ENCODE results near the gene NTNG1.

The NTNG1 gene

GRCh38 chr1:107344836-107345235, 204.0 kb downstream of the NTNG1 start:
- TF ChIP-seq POLR2A (IDR thresholded peaks at IDR 0.05; ENCODE audit: low read depth, low read length) (no peak), POLR2AphosphoS5 (IDR thresholded peaks at IDR 0.05; ENCODE audit: low read depth, low read length) (no peak), TAF1 (IDR thresholded peaks at IDR 0.05; ENCODE audit: borderline replicate concordance, low read depth, low read length) (no peak)
- no peak for FAIRE-seq
- DNase-seq (ENCODE audit: insufficient read length), result no peak

GRCh38 chr1:107352850-107353249, 212.0 kb downstream of the NTNG1 start:
- DNase-seq (ENCODE audit: insufficient read length), result no peak
- TF ChIP-seq POLR2AphosphoS5 (IDR thresholded peaks at IDR 0.05; ENCODE audit: low read depth, low read length), result no peak
- no peak for TF ChIP-seq POLR2A (IDR thresholded peaks at IDR 0.05; ENCODE audit: low read depth, low read length)
- TF ChIP-seq TAF1 (IDR thresholded peaks at IDR 0.05; ENCODE audit: borderline replicate concordance, low read depth, low read length), result no peak
- FAIRE-seq, result no peak

GRCh38 chr1:107357376-107357775, 216.5 kb downstream of the NTNG1 start:
- FAIRE-seq (no peak), DNase-seq (ENCODE audit: insufficient read length) (no peak)
- no peak for TF ChIP-seq POLR2AphosphoS5 (IDR thresholded peaks at IDR 0.05; ENCODE audit: low read depth, low read length)
- TF ChIP-seq TAF1 (IDR thresholded peaks at IDR 0.05; ENCODE audit: borderline replicate concordance, low read depth, low read length), result no peak
- no peak for TF ChIP-seq POLR2A (IDR thresholded peaks at IDR 0.05; ENCODE audit: low read depth, low read length)

- FAIRE-seq (peak; percentile 58), DNase-seq (ENCODE audit: insufficient read length) (no peak)
- TF ChIP-seq POLR2AphosphoS5 (IDR thresholded peaks at IDR 0.05; ENCODE audit: low read depth, low read length), result no peak
- no peak for TF ChIP-seq TAF1 (IDR thresholded peaks at IDR 0.05; ENCODE audit: borderline replicate concordance, low read depth, low read length)
- no peak for TF ChIP-seq POLR2A (IDR thresholded peaks at IDR 0.05; ENCODE audit: low read depth, low read length)
These were observed 217.9 kb downstream of the NTNG1 start for GRCh38 chr1:107358619-107359327.

- FAIRE-seq (peak; percentile 27), DNase-seq (ENCODE audit: insufficient read length) (no peak)
- TF ChIP-seq POLR2A (IDR thresholded peaks at IDR 0.05; ENCODE audit: low read depth, low read length) (no peak), TAF1 (IDR thresholded peaks at IDR 0.05; ENCODE audit: borderline replicate concordance, low read depth, low read length) (no peak), POLR2AphosphoS5 (IDR thresholded peaks at IDR 0.05; ENCODE audit: low read depth, low read length) (no peak)
These were observed 218.8 kb downstream of the NTNG1 start for GRCh38 chr1:107359472-107360241.

GRCh38 chr1:107362468-107363140, 221.8 kb downstream of the NTNG1 start:
- DNase-seq (ENCODE audit: insufficient read length), result no peak
- FAIRE-seq, result peak; percentile 44
- no peak for TF ChIP-seq TAF1 (IDR thresholded peaks at IDR 0.05; ENCODE audit: borderline replicate concordance, low read depth, low read length)

GRCh38 chr1:107363154-107363553, 222.3 kb downstream of the NTNG1 start:
- no peak for FAIRE-seq
- TF ChIP-seq POLR2A (IDR thresholded peaks at IDR 0.05; ENCODE audit: low read depth, low read length), result no peak
- TF ChIP-seq TAF1 (IDR thresholded peaks at IDR 0.05; ENCODE audit: borderline replicate concordance, low read depth, low read length), result no peak
- no peak for TF ChIP-seq POLR2AphosphoS5 (IDR thresholded peaks at IDR 0.05; ENCODE audit: low read depth, low read length)
- no peak for DNase-seq (ENCODE audit: insufficient read length)

- TF ChIP-seq TAF1 (IDR thresholded peaks at IDR 0.05; ENCODE audit: borderline replicate concordance, low read depth, low read length), result no peak
- TF ChIP-seq POLR2AphosphoS5 (IDR thresholded peaks at IDR 0.05; ENCODE audit: low read depth, low read length), result no peak
- TF ChIP-seq POLR2A (IDR thresholded peaks at IDR 0.05; ENCODE audit: low read depth, low read length), result no peak
- no peak for FAIRE-seq
- DNase-seq (ENCODE audit: insufficient read length), result no peak
These were observed 224.8 kb downstream of the NTNG1 start for GRCh38 chr1:107365527-107366240.

GRCh38 chr1:107378426-107378825, 237.6 kb downstream of the NTNG1 start:
- TF ChIP-seq POLR2A (IDR thresholded peaks at IDR 0.05; ENCODE audit: low read depth, low read length), result no peak
- TF ChIP-seq TAF1 (IDR thresholded peaks at IDR 0.05; ENCODE audit: borderline replicate concordance, low read depth, low read length), result no peak
- no peak for TF ChIP-seq POLR2AphosphoS5 (IDR thresholded peaks at IDR 0.05; ENCODE audit: low read depth, low read length)
- DNase-seq (ENCODE audit: insufficient read length) (no peak), FAIRE-seq (no peak)

- DNase-seq (ENCODE audit: insufficient read length) (no peak), FAIRE-seq (no peak)
- no peak for TF ChIP-seq POLR2AphosphoS5 (IDR thresholded peaks at IDR 0.05; ENCODE audit: low read depth, low read length)
- no peak for TF ChIP-seq POLR2A (IDR thresholded peaks at IDR 0.05; ENCODE audit: low read depth, low read length)
- TF ChIP-seq TAF1 (IDR thresholded peaks at IDR 0.05; ENCODE audit: borderline replicate concordance, low read depth, low read length), result no peak
These were observed 238.0 kb downstream of the NTNG1 start for GRCh38 chr1:107378866-107379265.

GRCh38 chr1:107379826-107380225, 239.0 kb downstream of the NTNG1 start:
- TF ChIP-seq TAF1 (IDR thresholded peaks at IDR 0.05; ENCODE audit: borderline replicate concordance, low read depth, low read length) (no peak), POLR2A (IDR thresholded peaks at IDR 0.05; ENCODE audit: low read depth, low read length) (no peak), POLR2AphosphoS5 (IDR thresholded peaks at IDR 0.05; ENCODE audit: low read depth, low read length) (no peak)
- DNase-seq (ENCODE audit: insufficient read length), result no peak
- FAIRE-seq, result no peak
